Coronary artery (tissue), 2 donors: ENCODE measurements around the gene NCKAP1.

Experiments used
- DNase-seq: peaks from one replicate; pipeline ENCODE4 v3.0.0-alpha.2; 2017; ENCODE audit warnings: low spot score
- H3K27ac ChIP-seq, 2 donors: fragments of 200-600 bp; sonication (generic); one replicate each; pipeline ENCODE4 v1.5.1; 2016 to 2019
- H3K4me3 ChIP-seq: fragments of 200-600 bp; sonication (generic); 2 replicates; pipeline ENCODE4 v1.5.1; 2016; ENCODE audit warnings: mild to moderate bottlenecking, moderate library complexity
- TF ChIP-seq, protein P1 (sequence below): fragments of 200-600 bp; sonication (generic); IDR thresholded peaks from one replicate; pipeline ENCODE4 v1.5.1; 2019; ENCODE audit warnings: antibody characterized with exemption

Gene NCKAP1

DNA sequence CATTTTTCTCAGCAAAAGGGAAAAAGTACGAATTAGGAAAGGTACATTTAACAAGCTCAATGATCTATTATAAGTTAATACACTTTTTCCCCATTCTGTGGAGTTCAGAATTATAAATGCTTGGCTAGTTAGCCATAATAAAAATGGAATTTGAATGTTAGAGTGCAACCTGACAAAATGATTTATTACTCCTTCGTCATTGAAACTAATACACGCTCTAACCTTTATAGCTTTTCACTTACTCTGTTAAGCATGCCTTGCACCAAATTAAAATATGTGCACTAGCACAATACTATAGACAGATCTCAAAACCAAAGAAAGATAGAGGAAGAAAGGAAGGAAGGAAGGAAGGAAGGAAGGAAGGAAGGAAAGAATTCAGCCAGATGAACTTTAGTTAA, 125.7 kb downstream of the NCKAP1 start:
- DNase-seq = no peak
- no peak overlapping the region for H3K27ac ChIP-seq

DNA sequence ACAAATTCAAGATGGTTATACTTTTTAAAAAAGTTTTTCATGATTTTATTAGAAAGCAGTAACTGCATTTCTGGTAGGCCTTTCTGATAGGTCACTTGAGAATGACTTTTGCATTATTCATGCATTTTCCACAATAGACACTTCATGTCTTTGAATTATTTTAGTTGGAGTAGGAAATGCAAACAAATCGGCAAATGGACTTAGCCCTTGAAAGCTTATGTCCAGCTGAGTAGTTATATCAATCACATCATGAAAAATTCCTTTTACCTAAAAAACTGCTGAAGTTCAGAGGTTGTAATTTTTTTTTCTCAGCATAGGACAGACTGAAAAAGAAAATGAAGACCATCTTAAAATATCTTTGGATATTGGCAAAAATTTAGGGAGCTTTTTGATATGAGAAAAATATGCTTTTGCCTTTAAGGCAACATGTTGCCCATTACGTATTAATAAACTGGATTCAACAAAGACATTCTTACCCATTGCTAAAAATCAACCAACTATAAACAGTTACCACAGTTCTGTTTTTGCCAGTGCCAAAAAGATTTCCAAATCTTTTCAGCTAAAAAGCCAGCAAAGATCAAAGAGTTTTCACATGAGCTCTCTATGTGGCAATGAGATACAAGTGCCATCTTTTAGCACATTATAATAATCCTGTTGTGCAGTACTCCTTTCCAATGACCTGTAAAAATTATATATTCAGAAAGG, 126.3 kb downstream of the NCKAP1 start:
- DNase-seq = no peak
- Histone ChIP-seq H3K27ac (no peak overlapping the region), H3K4me3 (no peak overlapping the region)
- TF ChIP-seq, protein P1, sequence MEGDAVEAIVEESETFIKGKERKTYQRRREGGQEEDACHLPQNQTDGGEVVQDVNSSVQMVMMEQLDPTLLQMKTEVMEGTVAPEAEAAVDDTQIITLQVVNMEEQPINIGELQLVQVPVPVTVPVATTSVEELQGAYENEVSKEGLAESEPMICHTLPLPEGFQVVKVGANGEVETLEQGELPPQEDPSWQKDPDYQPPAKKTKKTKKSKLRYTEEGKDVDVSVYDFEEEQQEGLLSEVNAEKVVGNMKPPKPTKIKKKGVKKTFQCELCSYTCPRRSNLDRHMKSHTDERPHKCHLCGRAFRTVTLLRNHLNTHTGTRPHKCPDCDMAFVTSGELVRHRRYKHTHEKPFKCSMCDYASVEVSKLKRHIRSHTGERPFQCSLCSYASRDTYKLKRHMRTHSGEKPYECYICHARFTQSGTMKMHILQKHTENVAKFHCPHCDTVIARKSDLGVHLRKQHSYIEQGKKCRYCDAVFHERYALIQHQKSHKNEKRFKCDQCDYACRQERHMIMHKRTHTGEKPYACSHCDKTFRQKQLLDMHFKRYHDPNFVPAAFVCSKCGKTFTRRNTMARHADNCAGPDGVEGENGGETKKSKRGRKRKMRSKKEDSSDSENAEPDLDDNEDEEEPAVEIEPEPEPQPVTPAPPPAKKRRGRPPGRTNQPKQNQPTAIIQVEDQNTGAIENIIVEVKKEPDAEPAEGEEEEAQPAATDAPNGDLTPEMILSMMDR = no peak

More for the DNA sequence above, 125.7 kb downstream of the NCKAP1 start:
- TF ChIP-seq, protein P1 = no peak
- H3K4me3 ChIP-seq = no peak overlapping the region

- TF ChIP-seq, protein P1 = no peak
- no peak for DNase-seq
- H3K4me3 ChIP-seq = no peak overlapping the region
- no peak overlapping the region for H3K27ac ChIP-seq
Observed at GRCh38 chr2:182910965-182911364, 127.3 kb downstream of the NCKAP1 start.

DNA sequence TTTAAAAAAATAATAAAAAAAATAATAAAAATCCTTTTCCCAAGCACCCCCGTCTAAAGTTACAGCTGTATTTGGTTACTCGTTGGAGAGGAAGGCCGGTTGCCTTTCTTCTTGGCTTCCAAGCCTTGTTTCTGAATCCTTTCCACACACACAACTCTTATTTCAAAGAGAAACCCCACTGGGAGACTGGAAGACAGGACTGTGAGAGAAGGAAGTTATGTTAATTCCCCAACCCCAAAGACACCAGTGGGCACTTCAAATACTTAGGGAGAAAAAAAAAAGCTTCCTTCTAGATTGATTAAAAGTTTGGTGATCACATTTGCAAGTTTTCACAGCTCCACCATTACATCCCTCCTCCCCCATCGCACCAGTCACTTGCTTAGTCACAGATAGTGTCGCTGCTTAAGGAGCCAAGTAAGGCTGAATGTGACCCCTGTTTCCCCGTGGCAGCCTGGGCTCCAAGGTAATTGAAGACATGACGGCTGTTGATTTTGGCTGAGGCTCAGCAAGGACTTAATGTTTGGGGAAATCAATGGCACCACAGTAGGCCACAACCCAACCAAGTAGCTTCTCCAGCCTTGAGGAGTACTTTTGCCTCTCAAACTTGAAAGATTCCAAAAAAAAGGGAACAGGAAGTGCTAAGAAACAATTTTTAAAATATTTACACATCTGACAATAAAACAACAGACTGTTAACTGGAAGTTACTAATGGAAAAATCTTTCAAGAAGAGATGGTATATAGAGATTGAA, 131.0 kb downstream of the NCKAP1 start:
- no peak overlapping the region for H3K27ac ChIP-seq
- no peak overlapping the region for H3K4me3 ChIP-seq
- TF ChIP-seq, protein P1 = no peak
- DNase-seq = no peak

DNA sequence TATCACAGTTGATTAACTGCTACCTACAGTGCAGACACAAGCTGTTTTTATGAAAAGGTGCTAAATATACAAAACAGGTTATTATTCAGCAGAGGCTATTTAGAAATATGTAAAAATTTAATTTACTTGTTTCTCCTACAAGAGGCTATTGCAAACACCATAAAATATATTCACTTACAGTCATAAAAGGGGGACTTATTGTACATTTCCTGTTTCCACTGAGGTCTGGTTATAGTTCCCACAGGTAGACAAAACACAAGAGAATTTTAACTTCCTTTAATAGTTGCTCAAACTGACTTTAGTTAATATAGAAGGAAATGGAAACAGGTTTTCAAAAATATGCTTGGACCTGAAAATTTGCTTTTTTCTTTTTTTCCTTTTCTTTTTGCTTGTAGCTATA, 131.8 kb downstream of the NCKAP1 start:
- no peak for DNase-seq
- no peak overlapping the region for H3K27ac ChIP-seq
- H3K4me3 ChIP-seq = no peak overlapping the region
- TF ChIP-seq, protein P1 = no peak

GRCh38 chr2:182904844-182905243, 133.4 kb downstream of the NCKAP1 start:
- no peak for DNase-seq
- H3K4me3 ChIP-seq = no peak overlapping the region
- TF ChIP-seq, protein P1 = no peak
- H3K27ac ChIP-seq = no peak overlapping the region

- TF ChIP-seq, protein P1 = no peak
- H3K4me3 ChIP-seq = no peak overlapping the region
- DNase-seq = no peak
- no peak overlapping the region for H3K27ac ChIP-seq
Observed at GRCh38 chr2:182903566-182903965, 134.7 kb downstream of the NCKAP1 start.
